ENCODE results near the gene COG5. TPM values are rescaled to one million over a fixed set of nuclear protein-coding genes. Genes with fewer than 3 reads are reported as not detected.

Gene COG5
- total RNA-seq, 1 experiment from 2014 or later = 20.2 TPM

DNA sequence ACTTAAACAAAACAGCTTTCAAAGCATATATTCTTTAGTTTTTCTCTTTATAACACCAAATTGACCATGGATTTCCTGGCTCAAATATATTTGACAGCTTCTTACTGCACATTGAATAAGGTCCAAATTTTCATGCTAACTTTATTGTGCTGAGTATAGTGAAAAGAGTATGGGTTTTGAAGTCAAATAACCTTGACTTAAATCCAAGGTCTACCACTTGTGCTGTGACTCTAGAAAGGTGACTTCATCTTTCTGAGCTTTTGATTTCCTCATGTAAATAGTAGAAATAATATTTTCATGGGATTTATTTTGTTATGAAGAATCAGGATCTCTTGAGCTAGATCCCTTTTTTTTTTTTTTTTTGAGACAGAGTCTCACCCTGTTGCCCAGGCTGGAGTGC, 233.2 kb downstream of the COG5 start:
- no peak overlapping the region for H3K23ac ChIP-seq (ENCODE audit: insufficient read length, low read depth, low read length)
- H4K91ac ChIP-seq (ENCODE audit: insufficient read length, low read depth, low read length) = no peak overlapping the region
- no peak overlapping the region for H3K56ac ChIP-seq (ENCODE audit: insufficient read length, low read depth, low read length)
- Mint-ChIP-seq H3K27me3 (ENCODE audit: low read depth) (no peaks in the 10 kb centered on the region), H3K9me3 (peaks cover 2 to 3% of the 10 kb centered on the region in 2 experiments; a peak in 1 of 5 replicates), H3K36me3 (ENCODE audit: insufficient read depth in 1 of 3, low read depth in 3 of 3) (peaks cover 0 to 3% (median 0%) of the 10 kb centered on the region in 3 experiments; a peak in 1 of 7 replicates), H3K27ac (no peak overlapping the region), H3K4me1 (no peaks in the 10 kb centered on the region), H3K4me3 (no peak overlapping the region)
- H2BK120ac ChIP-seq (ENCODE audit: low read depth, low read length, poor library complexity, severe bottlenecking) = no peak overlapping the region
- DNase-seq = no peak
- H2BK15ac ChIP-seq (ENCODE audit: low read depth, low read length) = no peak overlapping the region
- H3K18ac ChIP-seq (ENCODE audit: insufficient read length, low read depth, low read length) = no peak overlapping the region
- no peak overlapping the region for H3T11ph ChIP-seq (ENCODE audit: low read length)
- H2AFZ ChIP-seq (ENCODE audit: low read length) = no peak overlapping the region
- H3K4me1 ChIP-seq (ENCODE audit: insufficient read depth, low read length) = no peaks in the 10 kb centered on the region
- H4K20me1 ChIP-seq (ENCODE audit: control insufficient read depth, insufficient read depth, insufficient read length) = no peaks in the 10 kb centered on the region
- H3K14ac ChIP-seq (ENCODE audit: insufficient read depth, low read length) = no peak overlapping the region
- no peak overlapping the region for H3K4me2 ChIP-seq (ENCODE audit: insufficient read depth, insufficient read length, low read length)
- H3K9me3 ChIP-seq (ENCODE audit: control insufficient read depth, low read depth, low read length) = no peaks in the 10 kb centered on the region
- H3K23me2 ChIP-seq (ENCODE audit: insufficient read length, low read depth, low read length, poor library complexity, severe bottlenecking) = no peaks in the 10 kb centered on the region
- H2BK12ac ChIP-seq (ENCODE audit: insufficient read length, low read depth, low read length) = no peak overlapping the region
- H2BK5ac ChIP-seq (ENCODE audit: insufficient read length, low read length) = no peak overlapping the region
- H4K5ac ChIP-seq (ENCODE audit: insufficient read length, low read depth, low read length) = no peak overlapping the region
- H3K9ac ChIP-seq (ENCODE audit: extremely low read depth, insufficient read length, low read length) = no peak overlapping the region
- H3K79me2 ChIP-seq (ENCODE audit: insufficient read depth, low read length) = no peaks in the 10 kb centered on the region
- TF ChIP-seq, protein P1, sequence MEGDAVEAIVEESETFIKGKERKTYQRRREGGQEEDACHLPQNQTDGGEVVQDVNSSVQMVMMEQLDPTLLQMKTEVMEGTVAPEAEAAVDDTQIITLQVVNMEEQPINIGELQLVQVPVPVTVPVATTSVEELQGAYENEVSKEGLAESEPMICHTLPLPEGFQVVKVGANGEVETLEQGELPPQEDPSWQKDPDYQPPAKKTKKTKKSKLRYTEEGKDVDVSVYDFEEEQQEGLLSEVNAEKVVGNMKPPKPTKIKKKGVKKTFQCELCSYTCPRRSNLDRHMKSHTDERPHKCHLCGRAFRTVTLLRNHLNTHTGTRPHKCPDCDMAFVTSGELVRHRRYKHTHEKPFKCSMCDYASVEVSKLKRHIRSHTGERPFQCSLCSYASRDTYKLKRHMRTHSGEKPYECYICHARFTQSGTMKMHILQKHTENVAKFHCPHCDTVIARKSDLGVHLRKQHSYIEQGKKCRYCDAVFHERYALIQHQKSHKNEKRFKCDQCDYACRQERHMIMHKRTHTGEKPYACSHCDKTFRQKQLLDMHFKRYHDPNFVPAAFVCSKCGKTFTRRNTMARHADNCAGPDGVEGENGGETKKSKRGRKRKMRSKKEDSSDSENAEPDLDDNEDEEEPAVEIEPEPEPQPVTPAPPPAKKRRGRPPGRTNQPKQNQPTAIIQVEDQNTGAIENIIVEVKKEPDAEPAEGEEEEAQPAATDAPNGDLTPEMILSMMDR (conservative IDR thresholded peaks at IDR 0.05) = no peak
- no peak overlapping the region for H2AK5ac ChIP-seq (ENCODE audit: insufficient read length, low read length)
- no peak overlapping the region for H3K4ac ChIP-seq (ENCODE audit: low read depth, low read length)
- H4K8ac ChIP-seq (replicated peaks; ENCODE audit: insufficient read length, low read depth, low read length) = no peak overlapping the region
- H3K27ac ChIP-seq (ENCODE audit: insufficient read length, low read depth, low read length) = no peak overlapping the region
- H2BK20ac ChIP-seq (ENCODE audit: low read depth, low read length, poor library complexity, severe bottlenecking) = no peak overlapping the region
- H3K27me3 ChIP-seq (ENCODE audit: insufficient read depth, low read length) = no peaks in the 10 kb centered on the region
- no peaks in the 10 kb centered on the region for H3K79me1 ChIP-seq (ENCODE audit: insufficient read depth, low read depth, low read length, poor library complexity, severe bottlenecking)

Measured in H9 (cell line).